Stimulated activated naive B cell treated with anti-CD40 and anti-IgM and Interleukin-4, amounts not matched to agents 10 μg/mL and 1 μg/mL and 100 μg/mL, for 72 hours (primary cell): ENCODE data around the gene IFI27L2.

Source experiments
- ATAC-seq, 2 donors: fragments of 150-1000 bp; cut with Tn5 transposase; replicated peaks; 2 replicates each; pipeline ENCODE4 v1.10.0; 2021; ENCODE audit warnings: moderate library complexity in 1 of 2
- DNase-seq: peaks from one replicate; pipeline ENCODE4 v3.0.0; 2021
- H3K27ac Mint-ChIP-seq: one replicate; pipeline ENCODE4 v1.8.0; 2022; ENCODE audit warnings: mild to moderate bottlenecking, mixed read lengths
- H3K27me3 Mint-ChIP-seq, 2 donors: one replicate each; pipeline ENCODE4 v1.8.0; 2022; ENCODE audit warnings: mixed read lengths in 2 of 2
- H3K36me3 Mint-ChIP-seq, 2 donors: one replicate each; pipeline ENCODE4 v1.8.0; 2022; ENCODE audit warnings: mixed read lengths in 2 of 2, mild to moderate bottlenecking in 1 of 2
- H3K4me1 Mint-ChIP-seq, 2 donors: one replicate each; pipeline ENCODE4 v1.8.0; 2022; ENCODE audit warnings: mixed read lengths in 2 of 2, mild to moderate bottlenecking in 1 of 2
- H3K4me3 Mint-ChIP-seq, 2 donors: one replicate each; pipeline ENCODE4 v1.8.0; 2022; ENCODE audit warnings: mild to moderate bottlenecking in 2 of 2, mixed read lengths in 2 of 2, moderate library complexity in 1 of 2
- H3K9me3 Mint-ChIP-seq, 2 donors: one replicate each; pipeline ENCODE4 v1.8.0; 2022; ENCODE audit warnings: mixed read lengths in 2 of 2, mild to moderate bottlenecking in 1 of 2

IFI27L2 gene

GRCh38 chr14:94112513-94113063, 16.8 kb downstream of the IFI27L2 start:
- Mint-ChIP-seq H3K9me3 (peaks cover 0 to 2% of the 10 kb centered on the region in 2 donors), H3K4me1 (no peaks in the 10 kb centered on the region), H3K4me3 (no peak overlapping the region), H3K27ac (no peak overlapping the region), H3K36me3 (peaks cover 2 to 3% of the 10 kb centered on the region in 2 donors), H3K27me3 (peaks cover 28 to 53% of the 10 kb centered on the region in 2 donors)
- ATAC-seq (no peak), DNase-seq (no peak)

DNA sequence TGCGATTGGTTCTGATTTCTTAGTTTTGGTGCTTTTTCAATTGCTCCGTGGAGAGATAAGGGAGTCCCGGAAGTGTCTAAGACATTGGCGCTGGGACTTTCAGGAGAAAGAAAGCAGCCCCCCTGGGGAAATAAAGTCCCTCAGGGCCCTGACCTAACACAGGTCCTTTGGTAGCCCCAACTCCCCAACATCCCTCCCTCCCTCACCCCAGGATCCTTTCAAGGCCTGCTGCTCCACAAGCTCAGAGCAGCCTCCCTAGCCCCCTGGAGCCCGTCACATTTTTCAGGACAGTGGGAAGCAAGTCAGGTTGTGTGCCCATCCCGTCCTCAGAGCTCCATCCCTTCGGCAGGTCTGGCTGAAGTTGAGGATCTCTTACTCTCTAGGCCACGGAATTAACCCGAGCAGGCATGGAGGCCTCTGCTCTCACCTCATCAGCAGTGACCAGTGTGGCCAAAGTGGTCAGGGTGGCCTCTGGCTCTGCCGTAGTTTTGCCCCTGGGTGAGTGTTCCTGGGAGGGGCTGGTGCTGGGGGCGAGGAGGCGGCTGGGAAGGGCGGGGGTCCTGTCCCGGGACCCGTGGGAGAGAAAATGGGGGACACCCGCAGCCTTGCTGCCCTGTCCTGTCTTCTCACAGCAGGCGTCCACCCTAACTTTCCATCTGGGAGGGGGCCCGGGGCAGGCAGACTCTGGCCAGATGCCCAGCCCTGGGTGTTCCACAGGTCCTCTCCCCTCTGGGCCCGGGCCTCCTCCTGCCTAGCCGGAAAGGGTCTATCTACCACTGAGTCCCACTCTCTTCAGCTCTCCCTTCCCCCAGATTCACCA, 17.9 kb downstream of the IFI27L2 start:
- no peak overlapping the region for H3K27ac Mint-ChIP-seq
- H3K27me3 Mint-ChIP-seq: peaks cover 20 to 42% of the 10 kb centered on the region in 2 donors
- no peaks in the 10 kb centered on the region for H3K4me1 Mint-ChIP-seq
- peaks cover 2 to 3% of the 10 kb centered on the region in 2 donors for H3K36me3 Mint-ChIP-seq
- H3K4me3 Mint-ChIP-seq: no peak overlapping the region
- DNase-seq: no peak
- H3K9me3 Mint-ChIP-seq: peaks cover 0 to 2% of the 10 kb centered on the region in 2 donors
- ATAC-seq: no peak

DNA sequence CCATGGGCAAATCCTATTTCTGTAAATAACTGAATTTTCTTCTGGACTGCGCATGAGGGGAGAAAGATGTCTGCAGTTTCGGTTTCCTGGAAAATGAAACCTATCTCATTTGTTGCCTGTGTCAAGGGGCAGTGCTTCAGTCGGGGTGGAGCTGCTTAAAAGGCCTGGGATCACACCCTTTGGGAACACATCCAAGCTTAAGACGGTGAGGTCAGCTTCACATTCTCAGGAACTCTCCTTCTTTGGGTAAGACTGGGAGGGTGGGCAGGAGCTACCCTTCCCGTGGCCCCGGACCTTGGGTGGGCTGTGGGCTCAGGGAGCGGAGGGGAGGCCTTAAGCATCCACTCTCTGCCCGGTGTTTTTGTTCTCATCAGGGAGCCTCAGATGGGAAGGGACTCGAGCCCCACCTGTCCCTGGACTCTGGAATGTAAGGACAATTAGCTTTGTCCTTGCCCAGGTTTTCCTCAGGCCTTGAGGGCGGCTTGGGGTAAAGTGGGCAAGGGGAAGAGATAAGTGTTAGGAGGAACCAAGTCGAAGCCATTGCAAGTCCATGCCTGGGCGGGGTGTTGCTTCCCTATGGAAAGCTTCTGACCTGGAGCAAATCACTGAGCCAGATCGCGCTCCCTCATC, 18.7 kb downstream of the IFI27L2 start, which contains the start of gene IFI27:
Gene IFI27, plus strand, starts transcription at position 185 of the 630 bp plus-strand sequence.
- Mint-ChIP-seq H3K4me3 (no peak within 1 kb of the TSS), H3K9me3 (peaks cover 0 to 2% of the 10 kb centered on the region in 2 donors), H3K27ac (no peak within 1 kb of the TSS)

GRCh38 chr14:94109915-94110250, 19.5 kb downstream of the IFI27L2 start:
- Mint-ChIP-seq H3K9me3 (peaks cover 0 to 2% of the 10 kb centered on the region in 2 donors), H3K4me1 (no peaks in the 10 kb centered on the region), H3K27ac (no peak overlapping the region), H3K27me3 (peaks cover 11 to 26% of the 10 kb centered on the region in 2 donors), H3K4me3 (no peak overlapping the region), H3K36me3 (peaks cover 2 to 3% of the 10 kb centered on the region in 2 donors)
- ATAC-seq (no peak), DNase-seq (no peak)

More for the DNA sequence above, 18.7 kb downstream of the IFI27L2 start, which contains the start of gene IFI27:
- no peak for ATAC-seq
- no peak for DNase-seq
- Mint-ChIP-seq H3K27me3 (peaks cover 12 to 34% of the 10 kb centered on the region in 2 donors), H3K36me3 (peaks cover 2 to 3% of the 10 kb centered on the region in 2 donors), H3K4me1 (no peaks in the 10 kb centered on the region)

DNA sequence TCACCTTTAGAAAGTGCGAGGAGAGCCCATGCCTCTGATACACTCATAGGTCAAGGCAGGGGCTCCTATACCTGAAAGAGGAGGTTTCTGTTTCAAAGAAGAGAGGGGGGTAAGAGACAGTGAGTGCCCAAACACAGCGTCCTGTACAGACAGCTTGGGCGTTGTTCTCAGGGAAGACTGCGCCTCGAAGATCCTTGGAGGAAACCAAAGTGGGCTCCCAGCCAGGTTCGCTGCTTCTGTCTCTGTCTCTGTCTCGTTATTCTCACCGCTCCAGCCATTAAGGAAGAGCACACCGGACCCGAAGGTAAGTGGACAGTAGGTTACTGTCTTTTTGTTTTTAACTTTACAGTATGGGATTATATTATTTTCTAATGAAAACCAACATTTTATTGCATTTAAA, 24.7 kb downstream of the IFI27L2 start:
- Mint-ChIP-seq H3K27ac (no peak overlapping the region), H3K4me1 (no peaks in the 10 kb centered on the region), H3K9me3 (peaks cover 0 to 2% of the 10 kb centered on the region in 2 donors), H3K4me3 (no peak overlapping the region), H3K36me3 (peaks cover 6 to 7% of the 10 kb centered on the region in 2 donors), H3K27me3 (no peaks in the 10 kb centered on the region)
- ATAC-seq (no peak), DNase-seq (no peak)

DNA sequence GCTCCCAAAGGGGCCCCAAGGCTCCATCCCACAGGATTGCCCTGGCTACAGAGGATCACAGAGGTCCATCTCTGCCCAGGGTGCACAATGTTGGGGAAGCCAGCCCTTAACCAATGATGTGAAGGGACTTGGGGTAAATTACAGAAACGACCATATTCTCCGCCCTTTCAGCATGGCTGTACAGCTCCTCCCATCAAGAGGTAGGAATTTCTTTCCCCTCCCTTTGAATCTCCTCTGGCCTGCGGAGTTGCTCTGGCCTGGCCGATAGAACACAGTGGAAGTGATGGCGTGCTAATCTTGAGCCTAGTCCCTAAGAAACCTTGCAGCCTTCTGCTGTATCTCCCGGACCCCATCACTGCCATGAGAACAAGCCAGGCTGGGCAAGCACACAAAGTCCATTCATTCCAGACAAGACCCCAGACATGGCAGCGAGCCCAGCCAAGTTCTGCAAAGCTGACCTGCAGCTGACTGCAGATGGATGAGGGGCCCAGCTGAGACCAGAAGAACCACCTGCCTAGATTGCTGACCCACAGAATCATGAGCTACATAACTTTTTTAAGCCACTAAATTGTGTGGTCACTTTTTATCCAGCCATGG, 25.8 kb downstream of the IFI27L2 start:
- no peak overlapping the region for H3K4me3 Mint-ChIP-seq
- H3K27ac Mint-ChIP-seq: no peak overlapping the region
- peaks cover 0 to 2% of the 10 kb centered on the region in 2 donors for H3K9me3 Mint-ChIP-seq
- no peak for ATAC-seq
- no peaks in the 10 kb centered on the region for H3K4me1 Mint-ChIP-seq
- DNase-seq: no peak
- peaks cover 6 to 11% of the 10 kb centered on the region in 2 donors for H3K36me3 Mint-ChIP-seq
- H3K27me3 Mint-ChIP-seq: no peaks in the 10 kb centered on the region

- ATAC-seq (no peak), DNase-seq (no peak)
- peaks cover 5 to 10% of the 10 kb centered on the region in 2 donors for H3K36me3 Mint-ChIP-seq
- H3K4me3 Mint-ChIP-seq: no peak overlapping the region
- H3K9me3 Mint-ChIP-seq: peaks cover 0 to 1% of the 10 kb centered on the region in 2 donors
- no peaks in the 10 kb centered on the region for H3K4me1 Mint-ChIP-seq
- no peak overlapping the region for H3K27ac Mint-ChIP-seq
- H3K27me3 Mint-ChIP-seq: no peaks in the 10 kb centered on the region
Observed at GRCh38 chr14:94102768-94103482, 26.5 kb downstream of the IFI27L2 start.

GRCh38 chr14:94101748-94102147, 27.7 kb downstream of the IFI27L2 start:
- H3K9me3 Mint-ChIP-seq: no peaks in the 10 kb centered on the region
- DNase-seq (no peak), ATAC-seq (no peak)
- no peak overlapping the region for H3K4me3 Mint-ChIP-seq
- H3K36me3 Mint-ChIP-seq: peaks cover 12 to 16% of the 10 kb centered on the region in 2 donors
- peak overlapping the region; percentile 9 for H3K27ac Mint-ChIP-seq
- no peaks in the 10 kb centered on the region for H3K4me1 Mint-ChIP-seq
- no peaks in the 10 kb centered on the region for H3K27me3 Mint-ChIP-seq

GRCh38 chr14:94100847-94101246, 28.6 kb downstream of the IFI27L2 start:
- ATAC-seq: no peak

DNA sequence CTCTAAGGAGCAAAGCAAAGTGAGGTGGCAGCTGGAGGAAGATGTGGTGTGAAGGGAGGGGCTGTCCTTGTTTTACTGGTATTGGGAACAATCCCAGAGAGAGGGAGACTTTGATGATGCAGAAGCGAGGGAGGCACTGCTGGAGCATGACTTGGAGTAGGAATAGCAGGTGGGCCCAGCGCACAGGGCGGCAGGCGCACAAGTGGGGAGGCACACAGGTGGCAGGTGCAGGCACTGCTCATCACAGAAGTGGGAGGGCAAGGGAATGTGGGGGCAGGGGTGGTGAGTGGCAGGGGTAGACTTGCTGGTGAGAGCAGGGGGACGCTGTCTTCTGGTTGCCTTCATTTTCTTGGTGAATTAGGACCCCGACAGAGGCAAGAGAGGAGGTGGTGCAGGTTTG, 30.4 kb downstream of the IFI27L2 start:
- Mint-ChIP-seq H3K9me3 (no peaks in the 10 kb centered on the region), H3K4me1 (no peaks in the 10 kb centered on the region), H3K4me3 (no peak overlapping the region), H3K27me3 (no peaks in the 10 kb centered on the region), H3K27ac (no peak overlapping the region), H3K36me3 (peaks cover 12 to 16% of the 10 kb centered on the region in 2 donors)
- DNase-seq (no peak), ATAC-seq (no peak)

More at GRCh38 chr14:94100847-94101246, 28.6 kb downstream of the IFI27L2 start:
- Mint-ChIP-seq H3K27me3 (no peaks in the 10 kb centered on the region), H3K36me3 (peaks cover 12 to 16% of the 10 kb centered on the region in 2 donors), H3K9me3 (no peaks in the 10 kb centered on the region), H3K4me3 (no peak overlapping the region), H3K27ac (no peak overlapping the region), H3K4me1 (no peaks in the 10 kb centered on the region)
- no peak for DNase-seq

GRCh38 chr14:94098326-94098992, 30.9 kb downstream of the IFI27L2 start:
- H3K36me3 Mint-ChIP-seq: peaks cover 12 to 16% of the 10 kb centered on the region in 2 donors
- H3K9me3 Mint-ChIP-seq: no peaks in the 10 kb centered on the region
- no peak overlapping the region for H3K27ac Mint-ChIP-seq
- no peaks in the 10 kb centered on the region for H3K4me1 Mint-ChIP-seq
- DNase-seq (no peak), ATAC-seq (no peak)
- no peak overlapping the region for H3K4me3 Mint-ChIP-seq
- H3K27me3 Mint-ChIP-seq: no peaks in the 10 kb centered on the region

- H3K4me3 Mint-ChIP-seq: no peak overlapping the region
- H3K4me1 Mint-ChIP-seq: no peaks in the 10 kb centered on the region
- DNase-seq: no peak
- no peaks in the 10 kb centered on the region for H3K27me3 Mint-ChIP-seq
- ATAC-seq: no peak
- H3K36me3 Mint-ChIP-seq: peaks cover 12 to 16% of the 10 kb centered on the region in 2 donors
- no peaks in the 10 kb centered on the region for H3K9me3 Mint-ChIP-seq
- no peak overlapping the region for H3K27ac Mint-ChIP-seq
Observed at GRCh38 chr14:94097091-94097490, 32.3 kb downstream of the IFI27L2 start.

DNA sequence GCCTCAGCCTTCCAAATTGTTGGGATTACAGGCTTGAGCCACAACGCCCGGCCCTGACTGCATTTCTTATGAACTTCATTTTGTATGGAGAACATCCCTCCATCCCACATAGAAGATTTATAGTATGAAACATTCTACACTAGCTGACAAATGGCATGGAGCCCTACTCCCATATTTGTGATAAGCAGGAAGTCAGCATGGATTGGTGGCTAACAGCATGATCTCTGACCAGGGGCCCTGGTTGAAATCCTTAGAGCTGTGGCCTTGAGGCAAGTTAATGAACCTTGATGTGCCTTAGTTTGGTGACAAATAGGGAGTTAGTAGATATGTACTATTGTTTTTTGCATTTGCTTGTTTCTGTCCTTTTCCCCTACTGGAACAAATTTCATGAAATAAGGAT, 36.0 kb downstream of the IFI27L2 start:
- H3K27ac Mint-ChIP-seq: no peak overlapping the region
- DNase-seq (no peak), ATAC-seq (no peak)
- H3K9me3 Mint-ChIP-seq: no peaks in the 10 kb centered on the region
- H3K4me1 Mint-ChIP-seq: no peaks in the 10 kb centered on the region
- no peak overlapping the region for H3K4me3 Mint-ChIP-seq
- H3K36me3 Mint-ChIP-seq: peaks cover 7 to 8% of the 10 kb centered on the region in 2 donors
- H3K27me3 Mint-ChIP-seq: no peaks in the 10 kb centered on the region
